ENCODE data around the gene MAPK8IP2.

GRCh38 chr22:50656122-50657070, 55.8 kb downstream of the MAPK8IP2 start:
- no peak for TF ChIP-seq TAF1 (IDR thresholded peaks at IDR 0.05; ENCODE audit: borderline replicate concordance, low read depth, low read length)
- TF ChIP-seq POLR2A (IDR thresholded peaks at IDR 0.05; ENCODE audit: low read depth, low read length), result no peak
